Gastrocnemius medialis (tissue), 4 donors: Measurements from ENCODE around the gene LRRC2.

Experiments
- CTCF ChIP-seq, 5 experiments: fragments of 450-650 bp in 3 of 5; fragments of 200-600 bp in 2 of 5; sonication (generic) in 2 of 5; IDR thresholded peaks in 4 of 5; conservative IDR thresholded peaks in 1 of 5; 1 replicate in 4 of 5; 2 replicates in 1 of 5; pipeline ENCODE4 v1.5.1; 2016 to 2019; ENCODE audit warnings: antibody characterized with exemption in 5 of 5, mild to moderate bottlenecking in 3 of 5, moderate library complexity in 3 of 5
- POLR2A ChIP-seq, 2 donors: fragments of 450-650 bp; IDR thresholded peaks; one replicate each; pipeline ENCODE4 v1.6.1; 2017; ENCODE audit warnings: antibody characterized with exemption in 2 of 2, mild to moderate bottlenecking in 2 of 2, moderate library complexity in 2 of 2

DNA sequence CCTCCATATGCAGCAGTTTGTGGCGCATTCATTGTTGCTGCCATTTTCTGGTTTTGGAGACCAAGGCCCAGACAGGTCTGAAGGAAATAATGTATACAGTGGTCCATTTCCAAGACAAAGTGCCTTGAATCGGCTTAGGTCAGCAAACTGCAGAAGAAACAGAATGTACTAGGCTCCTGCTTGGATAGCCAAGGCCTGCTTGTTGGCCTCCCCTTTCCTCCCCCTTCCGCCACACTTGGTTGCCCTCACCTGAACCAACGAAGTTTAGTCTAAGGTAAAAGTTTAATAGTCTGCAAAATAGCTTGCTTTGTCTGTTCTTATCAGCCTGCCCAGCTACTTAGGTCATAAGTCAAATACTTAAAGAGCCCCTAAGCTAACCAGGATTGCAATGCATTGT, 80.3 kb downstream of the LRRC2 start:
- TF ChIP-seq CTCF (IDR thresholded peaks at IDR 0.05 in 4 of 5, conservative IDR thresholded peaks at IDR 0.05 in 1 of 5) (no peak), POLR2A (IDR thresholded peaks at IDR 0.05) (no peak)
